Heart right ventricle (tissue), 16 donors: ENCODE data around the gene ID2. TPM values are rescaled to one million over a fixed set of nuclear protein-coding genes. Genes with fewer than 3 reads are reported as not detected.
A peak's percentile ranks its signal among the peaks of the same experiment; 100 is the strongest.

Experiments
- ATAC-seq, 8 donors: fragments of 200-7000 bp; cut with Tn5 transposase; one replicate each; pipeline ENCODE4 v1.9.1; 2020; ENCODE audit warnings: mild to moderate bottlenecking in 8 of 8, moderate library complexity in 8 of 8, moderate number of reproducible peaks in 1 of 8
- DNase-seq, 2 donors: peaks; one replicate each; pipeline ENCODE4 v3.0.0-alpha.2; 2020
- H3K27ac ChIP-seq, 10 donors: fragments of 200-600 bp; sonication (generic) in 2 of 10; one replicate each; pipeline versions ENCODE4 v1.5.0 to v1.8.0; 2020 to 2022; ENCODE audit warnings: mild to moderate bottlenecking in 3 of 10
- H3K27me3 ChIP-seq, 7 donors: fragments of 200-600 bp; one replicate each; pipeline ENCODE4 v1.8.0; 2021 to 2022; ENCODE audit warnings: mild to moderate bottlenecking in 2 of 7
- H3K36me3 ChIP-seq, 9 donors: fragments of 200-600 bp; sonication (generic) in 1 of 9; one replicate each; pipeline versions ENCODE4 v1.5.0 to v1.8.0; 2020 to 2022; ENCODE audit warnings: mild to moderate bottlenecking in 2 of 9
- H3K4me1 ChIP-seq, 9 donors: fragments of 200-600 bp; sonication (generic) in 1 of 9; one replicate each; pipeline versions ENCODE4 v1.5.0 to v1.8.0; 2020 to 2022; ENCODE audit warnings: mild to moderate bottlenecking in 4 of 9
- H3K4me3 ChIP-seq, 10 donors: fragments of 200-600 bp; sonication (generic) in 2 of 10; one replicate each; pipeline versions ENCODE4 v1.5.0 to v1.8.0; 2020 to 2022; ENCODE audit warnings: mild to moderate bottlenecking in 7 of 10, moderate library complexity in 2 of 10
- H3K9me3 ChIP-seq, 11 donors: fragments of 200-600 bp in 10 of 11; sonication (generic) in 2 of 11; one replicate each; pipeline versions ENCODE4 v1.5.0 to v1.8.0; 2013 to 2022; ENCODE audit warnings: mild to moderate bottlenecking in 2 of 11, control low read depth in 1 of 11, moderate library complexity in 1 of 11
- WGBS, 2 donors: extraction: QIAGEN DNeasy Blood & Tissue Kit; methylation state at CpG; one replicate each; pipeline ENCODE4 v1.1.7; 2013; ENCODE audit warnings: inconsistent platforms in 1 of 2; 5-methylcytosine and 5-hydroxymethylcytosine counted together
- intact Hi-C, 10 donors: fragments of 100-400 bp; cut with DNase I; formaldehyde crosslinking; loops; one replicate each; pipeline versions ENCODE4 v1.11.1 to v1.14.2; 2022
- polyA plus RNA-seq, 2 donors: library from polyadenylated mRNA; stranded (reverse); fragments of 200-250 nt; gene quantifications; one replicate each; pipeline ENCODE4 v1.2.3, GENCODE V29; 2013
- total RNA-seq, 10 donors: library from RNA; stranded (reverse); fragmentation: NEBNext Ultra II Directional in 3 of 10; extraction: Animal tissue kit (Norgen Biotek cat#: 25700) in 3 of 10; gene quantifications; one replicate each; pipeline versions ENCODE4 v1.2.1 to v1.2.4, GENCODE V29; 2021 to 2023
- TF ChIP-seq, protein P1 (sequence below), 9 donors: fragments of 200-600 bp; sonication (generic) in 2 of 9; IDR thresholded peaks; one replicate each; pipeline versions ENCODE4 v1.5.0 to v1.8.0; 2021 to 2022; ENCODE audit warnings: antibody characterized with exemption in 9 of 9, mild to moderate bottlenecking in 5 of 9, moderate library complexity in 1 of 9
- donor health status: Arrhythmogenic right ventricular cardiomyopathy.
- donor health status: ischemic (EF 13 %, LVEDD 7.1; RV severe dilation, severe dysfunction).
- donor health status: healthy with polysubstance abuse.
- donor health status: DM: no; HTN: yes; CAD: no.
- donor health status: DM: no; HTN: no; CAD: no.
- donor health status: ischemic (EF 25% LVEDD 6.9; RV normal size, moderate dysfunction).
- donor health status: ischemic (EF 25% LVEDD 5.7; RV mildly dilated, moderate dysfunction).
- donor health status: healthy.
- donor health status: DM: yes; HTN: yes; CAD: no.
- donor health status: Ischemic cardiomyopathy.
- donor health status: ischemic (EF 35%, LVEDD 5.7; RV mildly dilated, moderate dysfunction).
- donor health status: nonischemic (EF 11% LVEDD 7.7; RV severe dilation, severe dysfunction).
- donor health status: DM: yes; HTN: yes; CAD: no.
- donor health status: PGD.
- donor health status: ischemic (EF 29% LVEDD 5.4; RV normal size, mild dysfunction).
- donor health status: nonischemic (EF 23%, LVEDD 6.1; RV moderate dilation, normal function).

The ID2 gene
- total and polyA plus RNA-seq, 12 donors, result 20.8 to 113 (median 28.5) TPM

DNA sequence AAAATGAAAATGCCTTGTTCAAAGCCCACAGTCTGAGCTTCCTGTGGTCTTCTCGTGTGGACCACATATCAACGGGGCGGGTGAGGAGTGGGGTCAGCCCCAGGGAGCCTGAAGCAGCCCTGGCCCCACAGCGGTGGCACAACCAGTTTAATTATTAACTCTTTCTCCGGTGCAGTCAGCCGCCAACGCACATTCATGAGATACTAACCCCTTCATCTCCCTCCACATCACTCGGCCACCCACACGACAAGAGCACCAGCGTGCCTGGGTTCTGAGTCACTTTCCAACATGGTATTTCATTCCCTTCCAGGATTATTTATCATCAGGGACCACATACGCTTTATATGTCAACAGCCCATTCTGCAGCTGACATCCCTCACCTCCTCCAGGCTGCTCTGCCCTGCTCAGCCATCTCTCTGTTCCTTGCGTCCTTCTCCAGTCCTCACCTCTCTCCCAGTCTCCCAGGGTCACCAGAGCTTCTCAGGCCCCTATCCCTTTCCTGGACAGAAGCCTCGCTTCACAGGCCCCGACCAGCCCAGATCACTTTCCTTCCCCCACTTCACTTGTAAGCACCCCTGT is 48.0 kb upstream of the ID2 start:
- intact Hi-C loops, result no loop called here
- peak in 6 of 8 donors; percentile 26 to 78 (median 46) for ATAC-seq
- WGBS, 2 donors, result 63 to 73% methylated on average over 14 of the region's 14 CpGs

DNA sequence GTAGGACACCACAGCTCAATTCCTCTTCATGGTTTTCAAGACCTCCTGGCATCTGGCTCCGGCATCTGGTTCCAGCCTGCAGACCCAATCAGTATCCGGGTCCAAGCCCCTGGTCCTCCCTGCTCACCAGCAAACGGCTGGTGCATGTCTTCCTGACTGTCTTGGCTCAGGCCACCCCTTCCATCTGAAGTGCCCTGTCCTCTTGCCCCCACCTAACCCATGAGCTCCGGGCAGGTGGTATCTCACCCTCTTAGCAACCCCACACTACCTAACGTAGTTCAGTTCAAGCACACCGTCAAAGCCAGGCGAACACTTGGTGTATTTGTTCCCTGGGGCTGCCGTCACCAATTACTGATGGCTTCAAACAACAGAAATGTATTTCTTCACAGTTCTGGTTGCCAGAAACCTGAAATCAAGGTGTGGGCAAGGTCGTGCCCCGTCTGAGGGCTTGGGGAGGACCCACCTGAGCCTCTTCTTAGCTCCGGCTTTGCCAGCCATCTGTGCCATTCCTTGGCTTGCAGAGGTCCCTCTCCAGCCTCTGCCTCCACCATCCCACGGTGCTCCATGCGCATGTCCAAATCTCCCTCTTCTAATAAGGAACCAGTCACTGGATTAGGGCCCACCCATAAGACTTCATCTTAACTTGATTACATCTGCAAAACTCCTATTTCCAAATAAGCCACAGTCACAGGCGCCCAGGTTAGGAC is 47.2 kb upstream of the ID2 start:
- Histone ChIP-seq H3K36me3 (no peaks in the 10 kb centered on the region), H3K9me3 (no peaks in the 10 kb centered on the region), H3K4me3 (no peak overlapping the region), H3K4me1 (peaks cover 0 to 14% (median 0%) of the 10 kb centered on the region in 9 donors), H3K27me3 (no peaks in the 10 kb centered on the region), H3K27ac (no peak overlapping the region)
- no peak for DNase-seq
- ATAC-seq, result no peak
- intact Hi-C loops, result no loop called here
- 92 to 93% methylated on average over 14 of the region's 14 CpGs for WGBS, 2 donors
- TF ChIP-seq, protein P1, sequence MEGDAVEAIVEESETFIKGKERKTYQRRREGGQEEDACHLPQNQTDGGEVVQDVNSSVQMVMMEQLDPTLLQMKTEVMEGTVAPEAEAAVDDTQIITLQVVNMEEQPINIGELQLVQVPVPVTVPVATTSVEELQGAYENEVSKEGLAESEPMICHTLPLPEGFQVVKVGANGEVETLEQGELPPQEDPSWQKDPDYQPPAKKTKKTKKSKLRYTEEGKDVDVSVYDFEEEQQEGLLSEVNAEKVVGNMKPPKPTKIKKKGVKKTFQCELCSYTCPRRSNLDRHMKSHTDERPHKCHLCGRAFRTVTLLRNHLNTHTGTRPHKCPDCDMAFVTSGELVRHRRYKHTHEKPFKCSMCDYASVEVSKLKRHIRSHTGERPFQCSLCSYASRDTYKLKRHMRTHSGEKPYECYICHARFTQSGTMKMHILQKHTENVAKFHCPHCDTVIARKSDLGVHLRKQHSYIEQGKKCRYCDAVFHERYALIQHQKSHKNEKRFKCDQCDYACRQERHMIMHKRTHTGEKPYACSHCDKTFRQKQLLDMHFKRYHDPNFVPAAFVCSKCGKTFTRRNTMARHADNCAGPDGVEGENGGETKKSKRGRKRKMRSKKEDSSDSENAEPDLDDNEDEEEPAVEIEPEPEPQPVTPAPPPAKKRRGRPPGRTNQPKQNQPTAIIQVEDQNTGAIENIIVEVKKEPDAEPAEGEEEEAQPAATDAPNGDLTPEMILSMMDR (IDR thresholded peaks at IDR 0.05), result no peak

More for the DNA sequence above, 48.0 kb upstream of the ID2 start:
- H3K27me3 ChIP-seq, result no peaks in the 10 kb centered on the region
- H3K27ac ChIP-seq, result no peak overlapping the region
- no peaks in the 10 kb centered on the region for H3K36me3 ChIP-seq
- DNase-seq, result no peak
- H3K4me3 ChIP-seq, result no peak overlapping the region
- TF ChIP-seq, protein P1 (IDR thresholded peaks at IDR 0.05), result no peak
- peaks cover 0 to 14% (median 0%) of the 10 kb centered on the region in 9 donors for H3K4me1 ChIP-seq
- H3K9me3 ChIP-seq, result no peaks in the 10 kb centered on the region

DNA sequence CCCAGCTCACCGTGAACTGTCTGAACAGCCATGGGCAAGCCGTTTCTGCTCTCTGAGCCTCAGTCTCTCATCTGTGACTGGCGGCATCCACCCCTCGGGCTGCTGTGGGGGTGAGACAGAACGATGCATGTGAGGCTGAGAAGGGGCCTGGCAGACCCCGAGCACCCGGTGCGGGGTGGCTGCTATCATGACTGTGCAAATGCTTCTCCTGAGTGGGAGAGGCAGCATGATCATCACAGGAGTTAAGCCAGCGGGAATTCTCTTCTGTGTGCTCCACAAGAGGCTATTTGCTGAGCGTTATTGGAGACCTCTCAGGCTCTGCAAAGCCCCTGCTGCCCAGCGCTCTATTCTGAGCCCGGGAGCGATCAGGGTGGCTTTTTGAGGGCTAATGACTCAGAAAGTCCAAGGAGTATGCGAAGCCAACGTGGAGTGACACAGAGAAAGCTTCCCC is 45.8 kb upstream of the ID2 start:
- Histone ChIP-seq H3K4me3 (no peak overlapping the region), H3K27me3 (no peaks in the 10 kb centered on the region), H3K36me3 (no peaks in the 10 kb centered on the region), H3K27ac (no peak overlapping the region), H3K9me3 (no peaks in the 10 kb centered on the region), H3K4me1 (peaks cover 0 to 14% (median 0%) of the 10 kb centered on the region in 9 donors)
- TF ChIP-seq, protein P1 (IDR thresholded peaks at IDR 0.05), result no peak
- 84 to 92% methylated on average over 15 of the region's 15 CpGs for WGBS, 2 donors
- no peak for DNase-seq
- ATAC-seq, result no peak
- intact Hi-C loops, result no loop called here

DNA sequence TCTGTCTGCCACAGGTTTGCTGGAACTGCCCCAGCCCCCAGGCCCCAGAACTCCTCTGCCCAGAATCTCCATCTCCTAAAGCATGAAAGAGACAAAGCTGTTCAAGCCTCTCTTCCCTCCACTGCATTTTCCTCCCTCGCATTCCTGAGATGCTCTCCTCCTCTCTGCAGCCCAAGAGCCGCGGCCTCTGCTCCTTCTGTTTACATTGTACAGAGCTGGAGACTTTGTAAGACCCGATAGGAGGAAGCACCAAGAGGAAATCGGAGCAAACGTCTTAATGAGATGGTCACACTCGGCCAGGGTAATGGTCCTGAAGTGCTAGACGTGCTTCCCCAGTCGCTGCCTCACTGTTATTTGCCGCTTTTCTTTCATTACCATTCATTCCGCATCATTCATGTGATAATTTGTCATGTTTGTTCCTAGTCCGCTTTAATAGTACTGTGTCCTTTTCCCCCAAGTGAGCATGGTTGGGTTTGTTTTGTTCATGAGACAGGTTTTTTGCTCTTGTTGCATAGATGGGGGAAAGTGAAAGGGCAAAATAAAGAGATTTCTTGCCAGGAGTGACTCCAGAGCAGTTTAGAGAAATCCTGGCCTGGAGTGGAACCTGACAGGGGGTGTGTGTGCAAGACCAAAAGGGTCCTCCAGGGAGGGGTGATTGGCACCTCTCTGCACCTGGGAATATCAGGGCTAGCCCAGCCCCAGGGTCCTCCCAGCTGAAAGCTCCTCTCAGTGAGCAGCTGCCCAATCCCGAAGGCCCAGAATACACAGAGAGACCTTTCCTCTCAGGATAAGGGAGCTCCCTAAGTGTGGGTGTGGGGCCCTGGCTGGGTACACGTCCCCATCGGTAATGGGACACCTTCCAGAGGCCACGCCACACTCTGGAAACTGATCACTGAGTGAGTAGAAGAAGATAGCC is 44.9 kb upstream of the ID2 start:
- H3K36me3 ChIP-seq, result no peaks in the 10 kb centered on the region
- H3K27ac ChIP-seq, result no peak overlapping the region
- intact Hi-C loops, result no loop called here
- no peaks in the 10 kb centered on the region for H3K9me3 ChIP-seq
- H3K4me3 ChIP-seq, result no peak overlapping the region
- DNase-seq, result no peak
- peaks cover 0 to 14% (median 0%) of the 10 kb centered on the region in 9 donors for H3K4me1 ChIP-seq
- H3K27me3 ChIP-seq, result no peaks in the 10 kb centered on the region
- TF ChIP-seq, protein P1 (IDR thresholded peaks at IDR 0.05), result no peak
- WGBS, 2 donors, result 60% methylated on average over 16 of the region's 16 CpGs
- ATAC-seq, result no peak
